Fibroblast of lung (primary cell): ENCODE results near the gene EPSTI1. TPM values are rescaled to one million over a fixed set of nuclear protein-coding genes. Genes with fewer than 3 reads are reported as not detected.
A peak's percentile ranks its signal among the peaks of the same experiment; 100 is the strongest.

ENCODE experiments used
- DNase-seq, 2 donors: peaks; one replicate each; pipeline versions ENCODE4 v3.0.0 to v3.0.0-alpha.2; 2010; ENCODE audit warnings: low read depth in 2 of 2
- H2AFZ ChIP-seq: 2 replicates; pipeline ENCODE4 v1.5.1; 2012; ENCODE audit warnings: low read length, control low read depth, inconsistent platforms
- H3K27ac ChIP-seq: 2 replicates; pipeline ENCODE4 v1.5.1; 2011; ENCODE audit warnings: low read length, control low read depth; ENCODE audit not compliant: insufficient read depth
- H3K27me3 ChIP-seq: 2 replicates; pipeline ENCODE4 v1.5.1; 2011; ENCODE audit warnings: mild to moderate bottlenecking, low read length; ENCODE audit not compliant: control insufficient read depth, insufficient read depth
- H3K36me3 ChIP-seq: 2 replicates; pipeline ENCODE4 v1.5.1; 2011; ENCODE audit warnings: low read length; ENCODE audit not compliant: control insufficient read depth, insufficient read depth
- H3K4me1 ChIP-seq: 2 replicates; pipeline ENCODE4 v1.5.1; 2011; ENCODE audit warnings: low read length; ENCODE audit not compliant: control insufficient read depth, insufficient read depth; ENCODE audit errors: extremely low read depth
- H3K4me2 ChIP-seq: 2 replicates; pipeline ENCODE4 v1.5.1; 2011; ENCODE audit warnings: low read length, control low read depth; ENCODE audit not compliant: insufficient read depth; ENCODE audit errors: extremely low read depth
- H3K4me3 ChIP-seq, 4 experiments: fragments of 200-600 bp in 1 of 4; sonication (generic) in 1 of 4; replicated peaks in 1 of 4; 2 replicates each; pipeline ENCODE4 v1.5.1; 2011 to 2016; ENCODE audit warnings: low read length in 4 of 4, low read depth in 3 of 4, mild to moderate bottlenecking in 3 of 4, control low read depth in 2 of 4, inconsistent platforms in 1 of 4, mixed read lengths in 1 of 4; ENCODE audit not compliant: insufficient read depth in 1 of 4; ENCODE audit errors: control extremely low read depth in 1 of 4
- H3K79me2 ChIP-seq: 2 replicates; pipeline ENCODE4 v1.5.1; 2012; ENCODE audit warnings: mild to moderate bottlenecking, low read length, inconsistent platforms; ENCODE audit not compliant: control insufficient read depth, insufficient read depth
- H3K9ac ChIP-seq: 2 replicates; pipeline ENCODE4 v1.5.1; 2011; ENCODE audit warnings: mild to moderate bottlenecking, low read length, control low read depth; ENCODE audit not compliant: insufficient read depth
- H3K9me3 ChIP-seq: 2 replicates; pipeline ENCODE4 v1.5.1; 2012; ENCODE audit warnings: low read depth, low read length; ENCODE audit not compliant: control insufficient read depth, insufficient read depth
- H4K20me1 ChIP-seq: 2 replicates; pipeline ENCODE4 v1.5.1; 2011; ENCODE audit warnings: low read length; ENCODE audit not compliant: control insufficient read depth, insufficient read depth; ENCODE audit errors: extremely low read depth
- EZH2 ChIP-seq: IDR thresholded peaks from 2 replicates; pipeline ENCODE4 v1.5.1; 2012; ENCODE audit warnings: low read length, control low read depth, mild to moderate bottlenecking; ENCODE audit errors: missing control alignments
- polyA plus RNA-seq, 2 donors: library from polyadenylated mRNA; depleted of rRNA in 1 of 2; stranded (reverse) in 1 of 2; unstranded in 1 of 2; fragments of >200 nt; gene quantifications; 2 replicates each; pipeline ENCODE4 v1.2.1, GENCODE V29; 2011 to 2012; ENCODE audit warnings: missing spikeins in 1 of 2
- total RNA-seq: library from RNA; depleted of rRNA; stranded (reverse); fragments of >200 nt; gene quantifications from 2 replicates; pipeline ENCODE4 v1.2.1, GENCODE V29; 2014
- TF ChIP-seq, protein P1 (sequence below), 2 donors: IDR thresholded peaks in 1 of 2; conservative IDR thresholded peaks in 1 of 2; 1 replicate in 1 of 2; 2 replicates in 1 of 2; pipeline ENCODE4 v1.5.1; 2011 to 2012; ENCODE audit warnings: low read length in 2 of 2, control low read depth in 1 of 2, inconsistent platforms in 1 of 2, low read depth in 1 of 2, mild to moderate bottlenecking in 1 of 2

The EPSTI1 gene
- total and polyA plus RNA-seq, 2 donors (not counting 1 experiment from before 2014, with no cell fraction given) = 5.6 to 10.9 TPM

GRCh38 chr13:43023289-43023963 lies 31.4 kb upstream of the EPSTI1 start, which contains the start of gene DNAJC15:
TSS of gene DNAJC15 (plus strand) at chr13:43023586. CDS start at chr13:43023627, 41 bp downstream.
- peak within 1 kb of the TSS; percentile 75 for H3K9ac ChIP-seq
- peak within 1 kb of the TSS; percentile 92 for H2AFZ ChIP-seq
- TF ChIP-seq EZH2 = no peak
- TF ChIP-seq, protein P1, sequence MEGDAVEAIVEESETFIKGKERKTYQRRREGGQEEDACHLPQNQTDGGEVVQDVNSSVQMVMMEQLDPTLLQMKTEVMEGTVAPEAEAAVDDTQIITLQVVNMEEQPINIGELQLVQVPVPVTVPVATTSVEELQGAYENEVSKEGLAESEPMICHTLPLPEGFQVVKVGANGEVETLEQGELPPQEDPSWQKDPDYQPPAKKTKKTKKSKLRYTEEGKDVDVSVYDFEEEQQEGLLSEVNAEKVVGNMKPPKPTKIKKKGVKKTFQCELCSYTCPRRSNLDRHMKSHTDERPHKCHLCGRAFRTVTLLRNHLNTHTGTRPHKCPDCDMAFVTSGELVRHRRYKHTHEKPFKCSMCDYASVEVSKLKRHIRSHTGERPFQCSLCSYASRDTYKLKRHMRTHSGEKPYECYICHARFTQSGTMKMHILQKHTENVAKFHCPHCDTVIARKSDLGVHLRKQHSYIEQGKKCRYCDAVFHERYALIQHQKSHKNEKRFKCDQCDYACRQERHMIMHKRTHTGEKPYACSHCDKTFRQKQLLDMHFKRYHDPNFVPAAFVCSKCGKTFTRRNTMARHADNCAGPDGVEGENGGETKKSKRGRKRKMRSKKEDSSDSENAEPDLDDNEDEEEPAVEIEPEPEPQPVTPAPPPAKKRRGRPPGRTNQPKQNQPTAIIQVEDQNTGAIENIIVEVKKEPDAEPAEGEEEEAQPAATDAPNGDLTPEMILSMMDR (conservative IDR thresholded peaks at IDR 0.05 in 1 of 2, IDR thresholded peaks at IDR 0.05 in 1 of 2; ENCODE audit: low read depth in 1 of 2, low read length in 2 of 2) = peak; percentile 4 to 20
- H3K27ac ChIP-seq = peak within 1 kb of the TSS; percentile 83
- H3K79me2 ChIP-seq = peaks cover 16% of the 10 kb centered on the region
- no peaks in the 10 kb centered on the region for H3K27me3 ChIP-seq
- DNase-seq = peak; percentile 83 to 89
- no peaks in the 10 kb centered on the region for H3K36me3 ChIP-seq
- peak within 1 kb of the TSS; percentile 66 to 94 (median 78) for H3K4me3 ChIP-seq
- H4K20me1 ChIP-seq = no peaks in the 10 kb centered on the region
- no peaks in the 10 kb centered on the region for H3K9me3 ChIP-seq
- peak within 1 kb of the TSS; percentile 71 for H3K4me2 ChIP-seq
- no peaks in the 10 kb centered on the region for H3K4me1 ChIP-seq

- H2AFZ ChIP-seq = peak overlapping the region; percentile 92
- TF ChIP-seq EZH2 = no peak
- TF ChIP-seq, protein P1 (conservative IDR thresholded peaks at IDR 0.05 in 1 of 2, IDR thresholded peaks at IDR 0.05 in 1 of 2; ENCODE audit: low read depth in 1 of 2, low read length in 2 of 2) = no peak
- H3K27ac ChIP-seq = peak overlapping the region; percentile 83
Observed at GRCh38 chr13:43022934-43023288, 30.9 kb upstream of the EPSTI1 start.

DNA sequence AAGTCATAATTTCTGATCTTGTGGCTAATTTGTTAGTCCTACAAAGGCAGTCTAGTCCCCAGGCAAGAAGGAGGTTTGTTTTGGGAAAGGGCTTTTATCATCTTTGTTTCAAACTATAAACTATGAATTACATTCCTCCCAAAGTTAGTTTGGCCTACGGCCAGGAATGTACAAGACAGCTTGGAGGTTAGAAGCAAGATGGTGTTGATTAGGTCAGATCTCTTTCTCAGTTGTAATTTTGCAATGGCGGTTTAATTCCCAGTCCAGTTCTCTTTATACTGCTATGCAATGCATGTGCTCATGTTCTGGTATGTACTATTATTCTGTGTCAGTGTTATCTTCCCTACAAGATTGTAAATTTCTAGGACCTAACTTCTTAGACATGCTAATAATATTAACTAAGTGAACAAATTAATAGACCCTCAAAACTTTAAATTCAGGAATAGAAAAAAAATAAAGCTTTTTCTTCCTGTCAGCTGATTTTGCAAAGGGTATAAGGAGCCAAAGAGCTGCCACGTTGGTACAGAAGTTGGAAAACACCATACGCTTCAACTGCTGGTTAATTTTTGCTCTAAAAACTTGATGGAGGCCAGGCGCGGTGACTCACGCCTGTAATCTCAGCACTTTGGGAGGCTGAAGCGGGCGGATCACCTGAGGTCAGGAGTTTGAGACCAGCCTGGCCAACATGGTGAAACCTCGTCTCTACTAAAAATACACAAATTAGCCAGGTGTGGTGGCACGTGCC lies 30.1 kb upstream of the EPSTI1 start:
- H3K36me3 ChIP-seq = no peaks in the 10 kb centered on the region
- no peaks in the 10 kb centered on the region for H4K20me1 ChIP-seq
- H3K79me2 ChIP-seq = peaks cover 15% of the 10 kb centered on the region
- no peak for TF ChIP-seq EZH2
- TF ChIP-seq, protein P1 (conservative IDR thresholded peaks at IDR 0.05 in 1 of 2, IDR thresholded peaks at IDR 0.05 in 1 of 2; ENCODE audit: low read depth in 1 of 2, low read length in 2 of 2) = no peak
- peak in 1 of 2 donors; percentile 17 for DNase-seq
- H3K4me2 ChIP-seq = no peak overlapping the region
- no peaks in the 10 kb centered on the region for H3K4me1 ChIP-seq
- no peak overlapping the region for H3K4me3 ChIP-seq
- no peak overlapping the region for H3K9ac ChIP-seq
- H2AFZ ChIP-seq = no peak overlapping the region
- no peaks in the 10 kb centered on the region for H3K27me3 ChIP-seq
- H3K27ac ChIP-seq = no peak overlapping the region
- no peaks in the 10 kb centered on the region for H3K9me3 ChIP-seq

More at GRCh38 chr13:43022934-43023288, 30.9 kb upstream of the EPSTI1 start:
- H4K20me1 ChIP-seq = no peaks in the 10 kb centered on the region
- peak overlapping the region; percentile 71 for H3K4me2 ChIP-seq
- peaks cover 16% of the 10 kb centered on the region for H3K79me2 ChIP-seq
- no peak for DNase-seq
- H3K4me1 ChIP-seq = no peaks in the 10 kb centered on the region
- peak overlapping the region; percentile 75 for H3K9ac ChIP-seq
- H3K9me3 ChIP-seq = no peaks in the 10 kb centered on the region
- H3K36me3 ChIP-seq = no peaks in the 10 kb centered on the region
- H3K27me3 ChIP-seq = no peaks in the 10 kb centered on the region
- peak overlapping the region; percentile 66 to 94 (median 78) for H3K4me3 ChIP-seq
